Hepatocyte (in vitro differentiated cells): ENCODE results near the gene SOWAHA. TPM values are rescaled to one million over a fixed set of nuclear protein-coding genes. Genes with fewer than 3 reads are reported as not detected.

ENCODE experiments used
- DNase-seq: peaks from one replicate; pipeline ENCODE4 v3.0.0-alpha.2; 2016; ENCODE audit warnings: low spot score
- H2AFZ ChIP-seq: fragments of 200-600 bp; sonication (generic); 2 replicates; pipeline ENCODE4 v1.6.0; 2016; ENCODE audit warnings: antibody characterized with exemption, mild to moderate bottlenecking
- H3K27ac ChIP-seq: fragments of 200-600 bp; sonication (generic); 2 replicates; pipeline ENCODE4 v1.5.1; 2016; ENCODE audit warnings: mild to moderate bottlenecking
- H3K27me3 ChIP-seq: fragments of 200-600 bp; sonication (generic); 2 replicates; pipeline ENCODE4 v1.6.1; 2016
- H3K36me3 ChIP-seq: fragments of 200-600 bp; sonication (generic); replicated peaks from 2 replicates; pipeline ENCODE4 v1.5.1; 2016; ENCODE audit warnings: low read depth; ENCODE audit not compliant: insufficient read depth
- H3K4me1 ChIP-seq: fragments of 200-600 bp; sonication (generic); 2 replicates; pipeline ENCODE4 v1.5.1; 2016; ENCODE audit warnings: mild to moderate bottlenecking, moderate library complexity; ENCODE audit not compliant: insufficient read depth
- H3K4me2 ChIP-seq: fragments of 200-600 bp; sonication (generic); 2 replicates; pipeline ENCODE4 v1.6.0; 2016
- H3K4me3 ChIP-seq: fragments of 200-600 bp; sonication (generic); 2 replicates; pipeline ENCODE4 v1.5.1; 2016; ENCODE audit warnings: mild to moderate bottlenecking
- H3K79me2 ChIP-seq: fragments of 200-600 bp; sonication (generic); 2 replicates; pipeline ENCODE4 v1.6.0; 2017; ENCODE audit warnings: mild to moderate bottlenecking
- H3K9me2 ChIP-seq: fragments of 200-600 bp; sonication (generic); replicated peaks from 2 replicates; pipeline ENCODE4 v1.6.0; 2017; ENCODE audit warnings: mild to moderate bottlenecking; ENCODE audit not compliant: insufficient read depth
- H3K9me3 ChIP-seq: fragments of 200-600 bp; sonication (generic); 2 replicates; pipeline ENCODE4 v1.5.1; 2016; ENCODE audit warnings: low read depth, mild to moderate bottlenecking
- H4K20me1 ChIP-seq: fragments of 200-600 bp; sonication (generic); 2 replicates; pipeline ENCODE4 v1.6.0; 2016; ENCODE audit warnings: mild to moderate bottlenecking; ENCODE audit not compliant: insufficient read depth, poor library complexity, severe bottlenecking
- CTCF ChIP-seq: fragments of 200-600 bp; sonication (generic); IDR thresholded peaks from 2 replicates; pipeline ENCODE4 v1.5.1; 2016; ENCODE audit warnings: antibody characterized with exemption, mild to moderate bottlenecking; ENCODE audit not compliant: poor library complexity
- EZH2 ChIP-seq: fragments of 200-600 bp; sonication (generic); IDR thresholded peaks from 2 replicates; pipeline ENCODE4 v1.6.1; 2016; ENCODE audit warnings: antibody characterized with exemption, mild to moderate bottlenecking, borderline replicate concordance
- EZH2phosphoT487 ChIP-seq: fragments of 200-600 bp; sonication (generic); IDR thresholded peaks from one replicate; pipeline ENCODE4 v1.6.1; 2018; ENCODE audit warnings: antibody characterized with exemption, mild to moderate bottlenecking, low read depth, moderate library complexity; ENCODE audit not compliant: unreplicated experiment, severe bottlenecking
- WGBS: methylation state at CpG from one replicate; pipeline ENCODE4 v1.1.6; 2016; ENCODE audit warnings: low lambda C conversion rate; ENCODE audit errors: missing lambda C conversion rate; 5-methylcytosine and 5-hydroxymethylcytosine counted together
- polyA plus RNA-seq: library from polyadenylated mRNA; unstranded; fragments of >200 nt; fragmentation: Nextera tagmentation; extraction: Ambion mirVana; gene quantifications from 2 replicates; pipeline ENCODE4 v1.2.1, GENCODE V29; 2016
- total RNA-seq: library from RNA; depleted of rRNA; stranded (reverse); fragments of >200 nt; gene quantifications from 2 replicates; pipeline ENCODE4 v1.2.3, GENCODE V29; 2014

The SOWAHA gene
- total RNA-seq (11.4 and 14.4 TPM in 2 replicates), polyA plus RNA-seq (3.1 and 6.8 TPM in 2 replicates)

- no peak for TF ChIP-seq EZH2phosphoT487
- TF ChIP-seq EZH2, result no peak
- no peak for TF ChIP-seq CTCF
- 6% methylated on average over 22 of the region's 68 CpGs for WGBS
- Histone ChIP-seq H3K27me3 (peaks cover 17% of the 10 kb centered on the region), H4K20me1 (no peaks in the 10 kb centered on the region), H3K9me2 (no peaks in the 10 kb centered on the region), H3K9me3 (no peaks in the 10 kb centered on the region), H2AFZ (peak within 1 kb of the TSS; percentile 87), H3K27ac (peak within 1 kb of the TSS; percentile 48), H3K4me2 (peak within 1 kb of the TSS; percentile 90), H3K36me3 (no peaks in the 10 kb centered on the region), H3K4me3 (peak within 1 kb of the TSS; percentile 60), H3K4me1 (peaks cover 27% of the 10 kb centered on the region), H3K79me2 (no peaks in the 10 kb centered on the region)
- DNase-seq, result peak; percentile 64
Measured at GRCh38 chr5:132812781-132813598, at the start of gene SOWAHA. Gene SOWAHA, plus strand, starts transcription at chr5:132813302. Its CDS starts 320 bp downstream, at chr5:132813622.

- H3K4me1 ChIP-seq, result no peaks in the 10 kb centered on the region
- no peaks in the 10 kb centered on the region for H3K36me3 ChIP-seq
- H3K9me2 ChIP-seq, result no peaks in the 10 kb centered on the region
- TF ChIP-seq EZH2phosphoT487 (no peak), CTCF (no peak), EZH2 (no peak)
- no peaks in the 10 kb centered on the region for H4K20me1 ChIP-seq
- H3K4me2 ChIP-seq, result no peak overlapping the region
- 95% methylated on average over 10 of the region's 10 CpGs for WGBS
- no peak for DNase-seq
- no peaks in the 10 kb centered on the region for H3K27me3 ChIP-seq
- H3K27ac ChIP-seq, result no peak overlapping the region
- H3K4me3 ChIP-seq, result no peak overlapping the region
- H2AFZ ChIP-seq, result no peak overlapping the region
- H3K79me2 ChIP-seq, result peaks cover 30% of the 10 kb centered on the region
- no peaks in the 10 kb centered on the region for H3K9me3 ChIP-seq
Measured at GRCh38 chr5:132764051-132764450, 49.1 kb upstream of the SOWAHA start.

- no peaks in the 10 kb centered on the region for H3K4me1 ChIP-seq
- H3K4me3 ChIP-seq, result no peak overlapping the region
- H3K79me2 ChIP-seq, result peaks cover 36% of the 10 kb centered on the region
- no peaks in the 10 kb centered on the region for H3K9me3 ChIP-seq
- H3K27me3 ChIP-seq, result no peaks in the 10 kb centered on the region
- H3K9me2 ChIP-seq, result no peaks in the 10 kb centered on the region
- no peaks in the 10 kb centered on the region for H3K36me3 ChIP-seq
- TF ChIP-seq EZH2phosphoT487, result no peak
- DNase-seq, result no peak
- no peak overlapping the region for H2AFZ ChIP-seq
- no peaks in the 10 kb centered on the region for H4K20me1 ChIP-seq
- no peak overlapping the region for H3K27ac ChIP-seq
- 90% methylated on average over 7 of the region's 7 CpGs for WGBS
- no peak overlapping the region for H3K4me2 ChIP-seq
Measured at GRCh38 chr5:132764671-132765238, 48.3 kb upstream of the SOWAHA start.
